ENCODE results near the gene COL13A1.

COL13A1 gene

DNA sequence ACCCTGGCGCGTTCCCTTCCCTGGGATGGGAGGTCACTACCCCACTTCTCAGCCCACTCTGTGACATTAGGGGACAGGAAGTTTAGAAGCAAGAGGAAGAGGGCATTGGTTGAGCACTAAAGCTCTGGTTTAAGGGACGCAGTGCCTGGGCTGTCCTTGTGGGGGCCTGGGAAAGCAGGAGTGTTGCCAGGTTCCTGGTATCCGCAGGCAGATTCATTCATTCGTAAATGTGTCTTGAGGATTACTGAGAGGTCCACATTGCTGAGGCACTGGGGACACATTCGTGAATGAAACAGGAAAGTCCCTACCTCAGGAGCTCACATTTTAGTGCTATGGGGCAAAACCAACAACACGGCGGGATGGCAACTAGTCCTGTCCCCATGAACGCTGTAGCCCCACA lies 69.4 kb downstream of the COL13A1 start:
- no peak for DNase-seq

DNA sequence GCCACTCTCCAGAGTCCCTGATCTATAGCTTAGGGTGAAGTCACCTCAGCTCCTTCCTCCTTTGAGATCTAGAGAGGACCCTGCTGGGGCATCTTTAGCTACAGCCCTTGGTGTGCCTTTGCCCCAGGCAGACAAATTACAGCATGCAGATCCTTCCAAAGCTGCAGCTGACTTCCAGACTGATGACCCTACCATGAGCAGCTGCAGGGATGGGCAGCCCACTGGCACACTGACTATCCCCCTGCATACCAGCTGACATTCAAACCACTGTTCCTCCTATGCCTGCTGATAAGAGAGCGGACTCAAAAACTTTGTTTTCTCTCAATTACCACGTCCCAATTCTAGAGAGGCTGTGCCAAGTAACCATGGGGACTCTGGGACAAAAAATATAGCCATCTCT lies 70.6 kb downstream of the COL13A1 start:
- DNase-seq, result no peak

DNA sequence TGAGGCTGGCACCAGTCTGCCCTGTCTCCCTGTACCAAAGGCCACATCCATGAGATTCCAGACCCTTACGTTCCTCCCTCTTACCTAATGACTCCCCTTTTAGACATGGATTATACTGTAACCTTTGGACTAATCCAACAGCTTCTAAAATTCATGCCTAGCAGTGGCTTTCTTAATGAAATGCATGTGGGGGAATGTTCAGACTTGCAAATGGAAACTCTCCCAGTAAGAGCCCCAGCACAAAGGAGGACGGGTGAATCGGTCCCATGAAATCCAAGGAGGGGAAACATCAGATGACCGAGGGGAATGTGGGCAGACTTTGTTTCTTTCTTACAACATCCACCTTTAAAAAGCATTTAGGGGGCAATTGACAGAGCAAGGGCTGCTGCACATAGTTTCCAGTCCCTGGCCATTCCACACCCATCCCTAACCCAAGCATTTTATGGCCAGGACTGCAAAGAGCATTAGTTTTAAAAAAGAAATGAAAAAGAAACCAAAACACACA lies 71.5 kb downstream of the COL13A1 start:
- no peak for DNase-seq

DNA sequence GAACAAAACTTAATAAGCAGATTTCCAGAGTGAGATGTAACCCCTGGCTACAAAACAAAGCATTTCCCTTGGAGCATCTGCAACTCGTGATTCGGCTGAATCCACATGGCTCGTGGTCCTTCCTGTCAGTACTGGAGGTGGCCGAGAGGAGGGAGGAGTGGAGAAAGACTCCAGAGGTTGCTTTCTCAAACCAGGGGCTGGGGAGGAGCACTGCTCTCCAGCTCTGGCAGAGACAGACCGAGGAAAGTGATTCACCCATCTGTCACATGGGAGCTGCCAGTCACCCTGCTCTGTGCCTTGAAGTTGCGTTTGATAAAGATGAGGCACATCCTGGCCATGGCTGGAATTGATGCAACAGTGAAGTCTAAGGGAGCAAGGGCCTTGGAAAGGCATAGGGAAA lies 72.7 kb downstream of the COL13A1 start:
- DNase-seq, result no peak

DNA sequence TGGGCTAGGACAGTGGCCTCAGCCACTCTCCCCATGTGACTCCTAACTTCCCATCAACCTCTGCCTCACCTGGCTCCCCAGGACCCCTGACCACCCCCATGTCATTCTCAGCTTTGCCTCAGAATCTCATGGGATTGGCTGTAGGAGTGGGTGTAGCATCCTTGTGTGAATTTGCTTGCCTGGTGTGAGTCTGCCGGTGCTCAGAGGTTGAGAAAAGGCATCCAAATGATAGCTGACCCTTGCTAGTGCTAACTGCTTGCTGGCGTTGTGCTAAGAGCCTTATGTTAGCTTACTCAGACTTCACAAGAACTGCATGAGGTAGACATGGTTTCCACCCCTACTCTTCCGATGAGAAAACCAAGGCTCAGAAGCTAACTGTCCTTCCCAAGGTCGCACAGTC lies 74.2 kb downstream of the COL13A1 start:
- DNase-seq, result no peak

DNA sequence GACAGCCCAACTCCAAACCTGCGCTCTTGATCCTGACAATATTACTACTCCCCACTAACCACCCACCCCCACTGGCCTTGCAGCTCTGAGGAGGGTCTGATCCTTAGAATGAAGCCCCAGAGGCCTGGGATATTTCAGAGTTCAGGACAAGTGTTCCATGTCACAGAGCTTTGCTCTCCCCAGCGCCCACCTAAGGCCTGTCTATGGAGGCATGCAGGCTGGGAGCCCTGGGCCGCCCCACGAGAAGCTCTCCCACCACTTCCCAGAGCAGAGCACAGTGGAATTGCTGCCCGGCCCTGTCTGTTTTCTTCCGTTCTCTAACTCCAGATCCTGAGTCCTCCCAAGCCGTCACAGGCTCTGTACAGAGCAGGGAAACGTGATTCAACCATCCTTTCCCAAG lies 74.6 kb downstream of the COL13A1 start:
- no peak for DNase-seq

DNA sequence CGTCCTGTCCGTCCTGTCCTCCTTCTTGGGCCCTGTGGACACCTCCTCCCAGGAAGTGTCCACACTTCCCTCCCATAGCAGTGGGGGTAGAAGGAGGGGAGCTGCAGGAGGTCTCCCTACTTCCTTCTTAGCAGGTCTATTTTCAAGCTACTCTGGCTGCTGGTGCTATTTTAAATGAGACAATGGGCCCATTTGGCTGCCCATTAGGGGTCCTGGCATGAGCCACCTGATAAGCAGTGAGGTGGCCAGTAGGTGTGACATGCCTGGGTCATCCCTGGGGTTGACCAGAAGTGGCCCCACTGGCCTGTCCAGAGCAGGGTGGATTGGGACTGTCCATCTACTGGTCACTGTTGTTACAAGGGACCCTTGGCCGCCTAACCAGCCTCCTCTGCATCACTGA lies 75.2 kb downstream of the COL13A1 start:
- no peak for DNase-seq

DNA sequence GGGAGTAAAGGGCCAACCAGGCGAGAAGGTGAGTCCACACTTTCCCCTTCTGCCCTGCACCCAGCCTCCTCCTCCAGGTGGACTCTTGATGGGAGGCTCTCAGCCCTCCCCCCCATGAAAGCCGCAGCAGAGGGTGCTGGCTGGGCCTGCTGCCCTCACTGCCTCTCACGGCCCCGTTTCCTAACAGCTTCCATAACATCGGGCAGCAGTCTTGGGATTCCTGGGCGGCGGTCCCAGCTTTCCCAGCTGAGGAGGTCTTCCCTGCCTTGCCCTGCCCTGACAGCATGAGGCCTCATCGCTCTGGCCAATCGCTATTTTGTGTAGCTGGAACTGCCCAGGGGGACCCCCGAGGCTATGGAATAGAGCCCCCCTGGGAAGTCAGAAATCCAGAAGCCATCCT lies 76.3 kb downstream of the COL13A1 start:
- no peak for DNase-seq

DNA sequence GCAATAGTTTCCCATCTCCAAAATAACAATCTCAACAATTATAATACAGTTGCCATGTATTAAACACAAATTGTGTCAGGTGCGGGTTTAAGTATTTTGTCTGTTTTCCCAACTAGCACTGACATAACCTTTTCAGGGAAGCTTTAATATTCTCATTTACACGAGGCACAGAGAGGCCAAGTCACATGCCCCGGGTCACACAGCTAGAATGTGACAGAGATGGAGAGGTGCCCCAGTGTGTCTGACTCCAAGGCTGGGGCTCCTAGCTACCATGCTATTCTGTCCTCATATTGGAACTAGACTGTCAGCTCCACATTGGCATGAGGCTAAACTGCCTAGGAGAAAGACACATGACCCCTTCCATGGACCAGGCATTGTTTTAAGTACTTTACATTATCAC lies 77.2 kb downstream of the COL13A1 start:
- DNase-seq, result no peak

DNA sequence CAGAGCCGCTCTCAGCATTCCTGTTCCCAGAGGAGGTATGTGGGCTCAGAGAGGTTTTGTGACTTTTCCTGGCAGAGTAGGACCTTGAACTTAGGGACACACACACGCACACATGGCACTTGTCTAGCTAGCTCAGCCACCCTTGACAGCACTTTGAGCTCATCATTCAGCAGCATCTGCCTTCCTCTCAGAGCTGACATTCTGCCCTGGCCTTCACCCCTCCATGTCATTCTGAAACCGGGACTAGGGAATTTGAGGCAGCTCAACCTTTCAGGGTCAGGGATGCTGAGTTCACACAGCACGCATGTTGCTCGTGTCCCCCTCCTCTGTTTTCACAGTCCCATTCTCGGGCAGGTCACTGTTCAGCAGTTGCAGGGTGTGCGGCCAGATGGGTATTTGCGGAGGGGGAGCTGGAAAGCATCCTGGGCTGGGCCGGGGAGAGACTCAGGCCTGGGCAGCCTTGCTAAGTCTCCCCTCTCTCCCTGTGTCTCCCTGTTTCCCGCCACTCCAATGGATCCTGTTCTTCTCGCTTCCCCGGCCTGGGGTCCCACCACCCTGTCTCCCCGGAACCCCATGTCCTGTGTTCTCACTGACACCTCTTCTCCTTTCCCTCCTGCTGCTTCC lies 78.0 kb downstream of the COL13A1 start:
- DNase-seq, result no peak

DNA sequence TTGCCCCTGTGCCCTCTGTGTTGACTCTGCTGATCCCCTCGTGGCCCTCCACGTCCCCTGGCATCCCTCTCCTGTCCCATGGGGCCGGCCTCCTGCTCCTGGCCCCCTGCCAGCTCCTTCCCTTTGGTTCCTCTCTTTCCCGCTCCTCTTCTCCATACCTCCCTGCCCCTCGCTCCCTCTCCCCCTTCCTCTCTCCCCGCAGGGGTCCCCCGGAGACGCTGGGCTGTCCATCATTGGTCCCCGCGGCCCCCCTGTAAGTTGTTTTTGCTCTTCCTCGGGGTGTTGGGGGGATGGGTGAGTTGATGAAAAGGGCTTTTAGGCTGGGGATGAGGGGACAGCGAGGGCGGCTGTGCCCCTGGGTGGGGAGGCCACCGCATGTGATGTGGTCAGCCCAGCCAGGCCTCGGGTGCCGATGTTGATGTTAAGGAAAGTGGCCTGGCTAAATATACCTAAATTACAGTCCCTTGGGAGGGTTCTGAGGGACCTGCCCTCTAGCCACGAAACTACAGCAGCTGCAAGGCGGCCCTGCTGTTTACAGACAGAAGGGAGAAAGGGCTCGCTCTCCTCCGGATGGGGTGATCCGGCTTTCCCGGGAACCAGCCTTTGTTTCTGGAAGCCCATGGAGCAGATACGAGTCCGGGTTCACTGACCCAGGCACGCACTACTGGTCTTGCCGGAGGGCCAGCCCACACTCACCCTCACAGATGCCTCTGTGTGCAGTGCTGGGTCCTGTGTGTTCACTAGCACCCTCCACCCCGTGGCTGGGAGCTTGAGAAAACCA lies 78.8 kb downstream of the COL13A1 start:
- DNase-seq, result no peak

DNA sequence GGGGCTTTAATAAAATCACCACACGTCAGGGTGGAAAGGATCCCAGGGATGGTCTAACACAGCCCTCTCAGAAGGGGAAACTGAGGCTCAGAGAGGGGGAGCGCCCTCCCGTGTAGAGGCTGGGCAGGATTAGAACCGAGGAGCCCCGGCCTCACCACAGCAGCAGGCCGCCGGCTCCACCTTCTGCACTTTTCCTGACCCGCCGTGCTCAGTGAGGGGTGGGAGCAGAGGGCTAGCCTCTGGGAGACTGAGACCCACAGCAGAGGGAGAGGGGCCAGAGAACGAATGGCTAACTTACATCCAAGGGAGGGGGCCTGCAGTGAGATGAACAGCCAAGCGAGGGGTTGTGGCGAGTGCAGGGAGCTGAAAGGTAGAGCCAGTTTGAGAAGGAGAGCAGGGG lies 79.5 kb downstream of the COL13A1 start:
- DNase-seq, result no peak

DNA sequence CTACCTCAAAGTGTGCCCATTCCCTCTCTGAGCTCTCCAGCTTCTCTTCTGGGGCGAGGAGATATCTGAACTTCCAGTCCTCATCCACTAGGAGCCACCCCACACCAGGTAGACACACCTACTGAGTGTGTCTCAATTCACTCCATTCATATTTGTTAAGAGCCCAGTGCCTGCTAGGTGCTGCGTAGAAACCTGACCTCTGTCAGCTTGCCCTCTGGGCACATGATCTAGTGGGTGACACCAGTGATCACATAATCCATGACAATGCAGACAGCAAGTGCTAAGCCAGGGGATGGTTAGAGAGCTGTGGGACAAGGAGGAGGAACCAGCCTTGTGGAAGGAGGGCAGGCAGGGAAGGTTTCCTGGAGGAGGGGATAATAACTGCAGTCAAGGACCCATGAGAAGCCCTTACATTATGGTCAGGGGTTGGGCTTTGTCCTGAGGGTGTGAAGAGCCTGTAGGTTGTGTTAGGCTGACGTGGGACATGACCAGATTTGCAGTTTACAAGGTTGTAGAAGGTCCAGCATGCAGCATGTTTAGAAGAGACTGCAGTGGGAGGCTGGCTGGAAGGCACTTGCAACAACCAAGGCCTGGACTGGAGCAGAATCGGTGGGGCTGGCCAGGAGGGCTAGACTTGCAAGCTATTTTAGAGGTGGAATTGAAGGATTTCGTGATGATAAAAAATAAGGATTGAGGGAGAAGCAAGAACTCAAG lies 81.8 kb downstream of the COL13A1 start:
- no peak for DNase-seq

DNA sequence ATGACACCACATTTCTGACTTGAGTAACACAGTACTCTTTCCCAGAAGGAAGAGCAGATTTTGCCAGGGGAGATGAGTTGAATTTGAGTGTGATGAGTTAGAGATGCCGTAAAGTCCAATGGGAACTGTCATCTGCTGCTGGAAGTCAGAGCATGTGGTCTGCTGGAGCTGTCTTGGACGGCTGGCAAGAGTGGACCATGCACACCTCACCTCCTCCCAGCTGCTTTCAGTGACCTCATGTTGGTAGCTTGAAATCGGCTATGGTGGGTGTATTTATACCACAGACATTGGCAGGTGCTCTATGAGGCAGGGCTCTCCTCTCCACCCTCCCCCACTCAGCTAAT lies 82.3 kb downstream of the COL13A1 start:
- no peak for DNase-seq

DNA sequence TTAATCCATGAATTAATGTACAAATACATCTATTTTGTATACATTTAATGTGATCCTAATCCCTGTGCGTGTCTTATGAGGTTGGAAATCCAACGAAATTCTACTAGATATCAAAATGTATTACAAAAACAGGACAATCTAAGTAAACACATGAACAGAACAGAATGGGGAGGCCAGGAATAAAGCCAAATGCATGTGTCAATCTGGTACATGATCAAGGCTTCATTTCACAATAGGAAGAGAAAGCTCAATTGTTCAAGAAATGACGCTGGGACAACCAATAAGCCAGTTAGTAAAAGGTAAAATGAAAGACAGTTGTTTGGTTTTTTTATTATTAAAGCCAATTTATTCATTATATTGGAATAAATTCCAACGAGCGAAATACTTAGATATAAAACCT lies 83.0 kb downstream of the COL13A1 start:
- no peak for DNase-seq

DNA sequence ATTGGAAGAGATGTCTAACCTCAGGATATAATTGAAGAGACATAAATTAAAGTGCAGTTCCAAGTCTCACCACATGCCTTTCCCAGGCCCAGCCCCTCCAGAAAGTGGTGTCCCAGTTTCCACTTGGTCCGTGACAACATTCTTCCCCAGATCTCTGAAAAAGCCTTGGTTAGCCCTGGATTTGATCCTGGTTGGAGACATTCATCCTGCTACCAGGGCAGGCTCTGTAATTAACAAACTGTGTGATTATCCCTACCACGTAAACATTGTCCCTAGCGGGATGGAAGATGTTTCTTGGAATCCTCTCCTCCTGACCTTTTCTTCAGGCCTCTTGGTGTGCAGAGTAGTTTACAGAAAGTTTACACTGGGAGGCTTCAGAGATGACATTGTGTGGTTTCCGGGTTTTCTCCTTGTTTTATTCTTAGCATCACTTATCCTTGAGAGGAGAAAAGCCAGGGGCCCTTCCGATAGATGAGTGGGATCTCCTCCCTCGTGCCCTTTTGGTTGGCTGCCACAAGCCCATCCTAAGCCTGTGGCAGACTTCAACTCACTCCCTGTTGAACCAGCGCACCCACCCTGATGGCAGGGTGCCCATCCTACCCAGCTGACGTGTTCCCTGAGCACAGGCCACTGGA lies 83.8 kb downstream of the COL13A1 start:
- DNase-seq, result no peak

DNA sequence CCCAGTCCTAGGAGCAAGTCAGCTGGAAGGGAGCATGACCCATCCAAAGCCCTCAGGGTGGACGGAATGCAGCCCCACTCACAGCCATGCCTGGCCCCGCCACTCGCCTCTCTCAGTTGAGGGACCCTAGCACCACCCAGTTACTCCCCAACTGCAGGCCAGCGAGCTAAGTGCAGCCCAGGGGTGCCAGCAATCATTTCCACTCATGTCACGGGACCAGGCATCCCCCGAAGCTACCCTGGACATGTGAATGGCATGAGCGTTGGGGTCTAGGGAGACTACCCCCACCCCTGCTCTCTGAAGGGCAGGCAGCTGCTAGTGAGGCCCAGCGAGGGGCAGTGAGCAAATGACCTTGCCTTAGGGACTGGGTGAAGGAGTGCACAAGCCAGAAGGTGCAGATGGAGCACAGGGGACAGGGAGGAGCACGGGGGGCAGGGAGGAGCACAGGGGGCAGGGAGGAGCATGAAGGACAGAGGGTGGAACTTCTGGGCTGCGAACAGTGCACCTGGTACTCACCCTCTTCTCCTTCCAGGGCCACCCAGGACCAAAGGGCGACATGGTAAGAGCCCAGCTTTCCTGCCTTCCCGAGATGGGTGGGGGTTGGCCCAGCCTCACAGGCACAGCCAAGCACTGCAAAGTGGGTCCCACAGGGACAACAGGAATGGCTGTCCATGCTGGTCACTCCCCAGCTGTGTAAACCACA lies 87.3 kb downstream of the COL13A1 start:
- no peak for DNase-seq

DNA sequence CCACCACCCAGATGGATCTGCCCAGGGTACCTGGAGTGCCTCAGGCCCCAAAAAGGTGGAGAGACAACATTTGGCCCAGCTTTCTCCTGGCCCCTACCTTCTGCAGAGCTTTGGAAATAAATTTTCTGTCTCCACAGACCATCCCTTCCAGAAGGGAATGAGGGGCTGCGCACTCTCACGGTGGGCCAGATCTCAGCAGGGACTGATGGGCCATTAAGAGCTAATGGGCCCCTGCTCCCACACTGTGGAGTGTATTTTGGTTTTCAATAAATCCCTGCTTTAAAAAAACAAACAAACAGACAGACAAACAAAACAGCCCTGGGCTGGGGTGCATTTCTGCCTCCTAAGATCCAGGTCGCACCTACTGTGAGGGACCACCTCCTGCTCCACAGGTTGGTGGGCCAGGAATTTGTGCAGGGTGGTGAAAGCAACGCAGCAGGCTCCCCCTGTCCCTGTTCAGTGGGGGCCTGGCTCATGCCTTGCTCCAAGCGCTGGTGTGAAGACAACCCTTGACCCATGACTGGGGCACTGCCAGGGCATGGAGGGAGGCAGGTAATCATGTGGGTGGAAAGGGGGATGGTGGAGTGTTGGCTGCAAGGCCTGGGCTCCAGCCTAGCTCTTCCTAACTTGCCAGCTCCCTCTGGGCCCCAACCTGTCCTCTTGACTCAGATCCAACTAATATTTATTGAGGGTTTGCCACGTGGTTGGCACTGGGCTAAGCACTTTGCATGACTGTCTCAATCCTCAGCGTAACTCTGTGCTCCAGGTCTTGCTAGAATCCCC lies 88.5 kb downstream of the COL13A1 start:
- no peak for DNase-seq

DNA sequence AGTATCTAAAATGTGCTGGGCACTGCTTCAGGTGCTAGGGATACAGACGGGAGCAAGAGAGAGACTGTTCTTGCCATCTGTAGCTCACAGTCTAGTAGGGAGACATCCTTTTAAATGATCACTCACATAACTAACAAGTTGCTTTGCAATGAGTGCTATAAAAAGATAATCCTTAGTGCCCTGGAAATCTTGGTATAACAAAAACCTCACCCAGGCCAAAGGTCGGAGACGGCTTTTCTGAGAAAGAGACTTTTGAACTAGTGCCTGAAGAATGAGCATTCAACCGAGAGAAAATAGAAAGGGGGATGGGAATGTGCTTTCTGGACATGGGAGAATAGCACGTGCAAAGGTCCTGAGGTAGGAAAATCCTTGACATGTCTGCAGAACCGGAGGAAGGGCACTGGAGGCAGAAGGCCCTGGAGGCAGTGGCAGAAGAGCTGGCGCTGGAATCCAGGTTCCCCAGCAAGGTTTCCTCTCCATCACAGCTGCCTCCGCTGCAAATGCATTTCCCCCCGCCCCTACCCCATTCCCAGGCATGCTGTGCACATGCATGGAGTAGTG lies 89.4 kb downstream of the COL13A1 start:
- no peak for DNase-seq

DNA sequence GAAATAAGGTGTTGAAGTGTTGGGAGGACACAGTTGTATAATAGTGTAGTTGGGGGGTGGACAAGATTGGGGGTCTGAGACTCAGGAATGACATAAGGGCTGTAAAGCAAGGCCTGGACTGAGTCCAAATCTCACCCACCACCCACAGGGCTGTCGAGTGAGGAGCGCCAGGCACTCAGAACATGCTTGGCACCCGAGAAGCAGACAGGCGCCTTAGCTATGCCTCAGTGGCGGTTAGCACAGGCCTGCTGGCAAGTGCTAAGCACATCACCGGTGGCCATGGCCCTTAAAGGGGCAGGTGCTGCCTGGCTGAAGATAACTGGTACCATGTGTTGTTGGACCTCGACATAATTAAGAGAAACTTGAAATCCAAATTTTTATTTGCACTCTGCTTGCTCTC lies 90.7 kb downstream of the COL13A1 start:
- DNase-seq, result no peak

DNA sequence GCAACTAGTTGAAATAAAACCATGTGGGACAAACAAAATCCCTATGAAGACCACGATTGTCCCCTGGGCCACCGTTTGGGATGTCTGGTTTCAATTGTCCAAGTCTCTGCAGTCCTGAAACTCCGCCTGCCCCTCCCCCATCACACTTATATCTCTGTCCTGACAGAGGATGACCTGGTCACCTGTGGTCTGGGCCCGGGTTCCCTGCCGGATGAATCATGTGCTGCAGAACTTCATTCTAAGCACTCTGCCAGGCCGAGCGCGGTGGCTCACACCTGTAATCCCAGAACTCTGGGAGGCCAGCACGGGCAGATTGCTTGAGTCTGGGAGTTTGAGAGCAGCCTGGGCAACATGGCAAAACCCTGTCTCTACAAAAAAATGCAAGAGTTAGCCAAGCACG lies 91.1 kb downstream of the COL13A1 start:
- no peak for DNase-seq

All from KG1 (cell line).